ENCODE data around the gene PRSS12.
"Not testable (repeated sequence)": the region's sequence is repeated elsewhere in the genome, so short reads cannot be mapped to it uniquely, and the experiment has no call there.

PRSS12 gene

GRCh38 chr4:118271788-118272187, 81.0 kb downstream of the PRSS12 start:
- no peak for DNase-seq

- DNase-seq = no peak
These were observed 82.3 kb downstream of the PRSS12 start for GRCh38 chr4:118270492-118270891.

- DNase-seq = no peak
These were observed 84.0 kb downstream of the PRSS12 start for GRCh38 chr4:118268780-118269179.

GRCh38 chr4:118266145-118266496, 86.7 kb downstream of the PRSS12 start:
- DNase-seq = not testable (repeated sequence)

GRCh38 chr4:118265312-118266144, 87.3 kb downstream of the PRSS12 start:
- DNase-seq = no peak

- no peak for DNase-seq
These were observed 88.7 kb downstream of the PRSS12 start for GRCh38 chr4:118264096-118264495.

GRCh38 chr4:118260309-118260708, 92.5 kb downstream of the PRSS12 start:
- DNase-seq = no peak

GRCh38 chr4:118259111-118259510, 93.7 kb downstream of the PRSS12 start:
- no peak for DNase-seq

GRCh38 chr4:118254368-118254767, 98.4 kb downstream of the PRSS12 start:
- no peak for DNase-seq

GRCh38 chr4:118249890-118250289, 102.9 kb downstream of the PRSS12 start:
- no peak for DNase-seq

GRCh38 chr4:118237531-118237930, 115.3 kb downstream of the PRSS12 start:
- DNase-seq = no peak

- no peak for DNase-seq
These were observed 117.2 kb downstream of the PRSS12 start for GRCh38 chr4:118235566-118236120.
